NCI-H526 treated with DMSO at 0.1 percent for 48 hours (cell line): Measurements from ENCODE around the gene PTPN23.
"Not testable (repeated sequence)": the region's sequence is repeated elsewhere in the genome, so short reads cannot be mapped to it uniquely, and the experiment has no call there.

ENCODE experiments used
- DNase-seq: peaks from one replicate; lab custom pipeline; 2025; lab: John Stamatoyannopoulos, UW

The PTPN23 gene

GRCh38 chr3:47452453-47453215 is 71.8 kb downstream of the PTPN23 start:
- DNase-seq: no peak

- no peak for DNase-seq
Observed at GRCh38 chr3:47455806-47456452, 75.1 kb downstream of the PTPN23 start.

- no peak for DNase-seq
Observed at GRCh38 chr3:47456984-47457383, 76.2 kb downstream of the PTPN23 start.

- DNase-seq: not testable (repeated sequence)
Observed at GRCh38 chr3:47459534-47460085, 78.8 kb downstream of the PTPN23 start.
